ENCODE measurements around the gene ARL4D. TPM values are rescaled to one million over a fixed set of nuclear protein-coding genes. Genes with fewer than 3 reads are reported as not detected.

Gene ARL4D
- total RNA-seq, 1 experiment from 2014 or later, result 11.5 TPM

- Histone ChIP-seq H3K4me2 (ENCODE audit: low read length) (no peak overlapping the region), H3K9ac (ENCODE audit: low read length) (no peak overlapping the region), H3K9me2 (ENCODE audit: insufficient read depth) (no peaks in the 10 kb centered on the region), H3K79me2 (ENCODE audit: insufficient read depth, low read length) (no peaks in the 10 kb centered on the region), H3K9me3 (ENCODE audit: control insufficient read depth in 1 of 2, insufficient read depth in 1 of 2, low read depth in 1 of 2, low read length in 2 of 2) (no peaks in the 10 kb centered on the region), H3K4me3 (replicated peaks in 1 of 2; ENCODE audit: low read depth in 1 of 2, low read length in 2 of 2) (no peak overlapping the region), H2AFZ (ENCODE audit: low read depth, low read length, poor library complexity, severe bottlenecking) (no peak overlapping the region), H3K36me3 (ENCODE audit: control insufficient read depth in 1 of 2, insufficient read depth in 2 of 2, low read length in 2 of 2) (no peaks in the 10 kb centered on the region), H4K20me1 (ENCODE audit: insufficient read depth) (no peaks in the 10 kb centered on the region), H3K27me3 (ENCODE audit: insufficient read depth, low read length) (no peaks in the 10 kb centered on the region), H3K4me1 (ENCODE audit: control insufficient read depth in 1 of 2, insufficient read depth in 2 of 2, low read length in 2 of 2) (peaks cover 0 to 19% of the 10 kb centered on the region in 2 experiments; a peak in 2 of 4 replicates), H3K27ac (ENCODE audit: low read depth, low read length) (no peak overlapping the region)
- intact Hi-C loops (cut with micrococcal nuclease), result no loop called here
- RAD21 ChIA-PET (ENCODE audit: low non-redundant PET in 1 of 2, low total read pairs in 2 of 2, uncharacterized antibody in 2 of 2, unreplicated experiment in 2 of 2), result interaction anchor here in 1 of 2 experiments (0.6 kb wide), 1 partner anchor 10 kb away, joined by 3 read pairs; the partner anchor contains the start of gene ARL4D
- no TSS peak for BruUV-seq (replicated peaks)
- CTCF ChIA-PET, result interaction anchor here (0.6 to 1.9 kb wide), 2 partner anchors 17 to 75 kb away, joined by 3 to 6 read pairs; partner anchors contain the start of gene DHX8
- POLR2A ChIA-PET, result interaction anchor here (2.0 kb wide), 1 partner anchor 10 kb away, joined by 8 read pairs; the partner anchor contains the start of gene ARL4D
- no peak for TF ChIP-seq EZH2 (IDR thresholded peaks at IDR 0.05)
- no peak for TF ChIP-seq RAD21 (IDR thresholded peaks at IDR 0.05; ENCODE audit: low read depth)
- no peak for TF ChIP-seq POLR2AphosphoS5 (IDR thresholded peaks at IDR 0.05; ENCODE audit: low read depth, low read length)
- no peak for TF ChIP-seq TCF7L2 (IDR thresholded peaks at IDR 0.05; ENCODE audit: borderline replicate concordance, extremely low read depth, insufficient read depth, insufficient read length)
- TF ChIP-seq SRF (IDR thresholded peaks at IDR 0.05; ENCODE audit: low read depth), result no peak
- no peak for TF ChIP-seq MAX (IDR thresholded peaks at IDR 0.05)
- TF ChIP-seq ATF3 (IDR thresholded peaks at IDR 0.05), result no peak
- TF ChIP-seq, protein P1, sequence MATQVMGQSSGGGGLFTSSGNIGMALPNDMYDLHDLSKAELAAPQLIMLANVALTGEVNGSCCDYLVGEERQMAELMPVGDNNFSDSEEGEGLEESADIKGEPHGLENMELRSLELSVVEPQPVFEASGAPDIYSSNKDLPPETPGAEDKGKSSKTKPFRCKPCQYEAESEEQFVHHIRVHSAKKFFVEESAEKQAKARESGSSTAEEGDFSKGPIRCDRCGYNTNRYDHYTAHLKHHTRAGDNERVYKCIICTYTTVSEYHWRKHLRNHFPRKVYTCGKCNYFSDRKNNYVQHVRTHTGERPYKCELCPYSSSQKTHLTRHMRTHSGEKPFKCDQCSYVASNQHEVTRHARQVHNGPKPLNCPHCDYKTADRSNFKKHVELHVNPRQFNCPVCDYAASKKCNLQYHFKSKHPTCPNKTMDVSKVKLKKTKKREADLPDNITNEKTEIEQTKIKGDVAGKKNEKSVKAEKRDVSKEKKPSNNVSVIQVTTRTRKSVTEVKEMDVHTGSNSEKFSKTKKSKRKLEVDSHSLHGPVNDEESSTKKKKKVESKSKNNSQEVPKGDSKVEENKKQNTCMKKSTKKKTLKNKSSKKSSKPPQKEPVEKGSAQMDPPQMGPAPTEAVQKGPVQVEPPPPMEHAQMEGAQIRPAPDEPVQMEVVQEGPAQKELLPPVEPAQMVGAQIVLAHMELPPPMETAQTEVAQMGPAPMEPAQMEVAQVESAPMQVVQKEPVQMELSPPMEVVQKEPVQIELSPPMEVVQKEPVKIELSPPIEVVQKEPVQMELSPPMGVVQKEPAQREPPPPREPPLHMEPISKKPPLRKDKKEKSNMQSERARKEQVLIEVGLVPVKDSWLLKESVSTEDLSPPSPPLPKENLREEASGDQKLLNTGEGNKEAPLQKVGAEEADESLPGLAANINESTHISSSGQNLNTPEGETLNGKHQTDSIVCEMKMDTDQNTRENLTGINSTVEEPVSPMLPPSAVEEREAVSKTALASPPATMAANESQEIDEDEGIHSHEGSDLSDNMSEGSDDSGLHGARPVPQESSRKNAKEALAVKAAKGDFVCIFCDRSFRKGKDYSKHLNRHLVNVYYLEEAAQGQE (IDR thresholded peaks at IDR 0.05; ENCODE audit: low read depth), result no peak
- TF ChIP-seq, protein P2, sequence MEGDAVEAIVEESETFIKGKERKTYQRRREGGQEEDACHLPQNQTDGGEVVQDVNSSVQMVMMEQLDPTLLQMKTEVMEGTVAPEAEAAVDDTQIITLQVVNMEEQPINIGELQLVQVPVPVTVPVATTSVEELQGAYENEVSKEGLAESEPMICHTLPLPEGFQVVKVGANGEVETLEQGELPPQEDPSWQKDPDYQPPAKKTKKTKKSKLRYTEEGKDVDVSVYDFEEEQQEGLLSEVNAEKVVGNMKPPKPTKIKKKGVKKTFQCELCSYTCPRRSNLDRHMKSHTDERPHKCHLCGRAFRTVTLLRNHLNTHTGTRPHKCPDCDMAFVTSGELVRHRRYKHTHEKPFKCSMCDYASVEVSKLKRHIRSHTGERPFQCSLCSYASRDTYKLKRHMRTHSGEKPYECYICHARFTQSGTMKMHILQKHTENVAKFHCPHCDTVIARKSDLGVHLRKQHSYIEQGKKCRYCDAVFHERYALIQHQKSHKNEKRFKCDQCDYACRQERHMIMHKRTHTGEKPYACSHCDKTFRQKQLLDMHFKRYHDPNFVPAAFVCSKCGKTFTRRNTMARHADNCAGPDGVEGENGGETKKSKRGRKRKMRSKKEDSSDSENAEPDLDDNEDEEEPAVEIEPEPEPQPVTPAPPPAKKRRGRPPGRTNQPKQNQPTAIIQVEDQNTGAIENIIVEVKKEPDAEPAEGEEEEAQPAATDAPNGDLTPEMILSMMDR (IDR thresholded peaks at IDR 0.05 in 2 of 3, conservative IDR thresholded peaks at IDR 0.05 in 1 of 3; ENCODE audit: borderline replicate concordance in 1 of 3, insufficient read depth in 1 of 3, low read depth in 2 of 3, low read length in 2 of 3), result no peak
- DNase-seq (ENCODE audit: low read depth, low spot score) (no peak), ATAC-seq (no peak)
These were observed 10.3 kb downstream of the ARL4D start for GRCh38 chr17:43409131-43409530.

All from HCT116 (cell line).